Measurements from ENCODE around the gene FBXO2. TPM values are rescaled to one million over a fixed set of nuclear protein-coding genes. Genes with fewer than 3 reads are reported as not detected.

The FBXO2 gene
- total RNA-seq, 1 donor from 2014 or later = 64.0 TPM

DNA sequence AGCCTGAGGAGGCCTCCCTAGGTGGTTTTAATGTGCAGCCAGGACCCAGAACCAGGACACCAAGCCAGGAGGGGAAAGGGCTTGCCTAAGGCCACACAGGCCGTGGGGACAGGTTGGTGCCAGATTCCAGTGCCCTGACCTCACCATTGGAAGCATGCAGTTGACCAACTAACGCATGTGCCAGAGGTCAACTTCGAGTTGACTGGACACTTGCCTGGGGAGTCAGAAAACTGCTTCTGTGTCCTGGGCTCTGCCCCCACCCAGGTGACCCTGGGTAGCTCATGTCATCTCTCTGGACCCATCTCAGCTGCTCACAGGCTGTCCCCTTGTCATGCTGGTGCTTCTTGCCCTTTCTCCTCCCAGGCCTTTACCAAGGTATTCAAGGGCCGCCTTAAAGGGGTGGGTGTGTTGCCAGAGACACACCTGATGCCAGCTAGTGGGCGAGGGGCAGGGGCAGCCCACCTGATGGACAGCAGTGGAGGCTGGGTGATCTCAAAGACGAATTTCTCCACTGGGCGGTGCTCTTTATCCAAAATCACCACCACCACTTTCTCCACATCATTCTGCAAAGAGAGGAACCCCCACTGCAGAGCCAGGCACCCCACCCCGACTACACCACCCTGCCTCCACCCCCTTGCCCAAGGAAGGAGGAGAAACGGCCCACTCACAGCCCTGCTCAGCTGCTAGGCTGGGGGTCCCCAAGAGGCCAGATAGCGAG, 22.3 kb upstream of the FBXO2 start:
- peaks cover 2% of the 10 kb centered on the region for H3K36me3 ChIP-seq (ENCODE audit: insufficient read depth, low read length)
- TF ChIP-seq, protein P1, sequence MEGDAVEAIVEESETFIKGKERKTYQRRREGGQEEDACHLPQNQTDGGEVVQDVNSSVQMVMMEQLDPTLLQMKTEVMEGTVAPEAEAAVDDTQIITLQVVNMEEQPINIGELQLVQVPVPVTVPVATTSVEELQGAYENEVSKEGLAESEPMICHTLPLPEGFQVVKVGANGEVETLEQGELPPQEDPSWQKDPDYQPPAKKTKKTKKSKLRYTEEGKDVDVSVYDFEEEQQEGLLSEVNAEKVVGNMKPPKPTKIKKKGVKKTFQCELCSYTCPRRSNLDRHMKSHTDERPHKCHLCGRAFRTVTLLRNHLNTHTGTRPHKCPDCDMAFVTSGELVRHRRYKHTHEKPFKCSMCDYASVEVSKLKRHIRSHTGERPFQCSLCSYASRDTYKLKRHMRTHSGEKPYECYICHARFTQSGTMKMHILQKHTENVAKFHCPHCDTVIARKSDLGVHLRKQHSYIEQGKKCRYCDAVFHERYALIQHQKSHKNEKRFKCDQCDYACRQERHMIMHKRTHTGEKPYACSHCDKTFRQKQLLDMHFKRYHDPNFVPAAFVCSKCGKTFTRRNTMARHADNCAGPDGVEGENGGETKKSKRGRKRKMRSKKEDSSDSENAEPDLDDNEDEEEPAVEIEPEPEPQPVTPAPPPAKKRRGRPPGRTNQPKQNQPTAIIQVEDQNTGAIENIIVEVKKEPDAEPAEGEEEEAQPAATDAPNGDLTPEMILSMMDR (IDR thresholded peaks at IDR 0.05; ENCODE audit: insufficient read depth, low read depth, low read length) = no peak
- no peak for TF ChIP-seq EZH2 (IDR thresholded peaks at IDR 0.05; ENCODE audit: insufficient read depth, low read length)

DNA sequence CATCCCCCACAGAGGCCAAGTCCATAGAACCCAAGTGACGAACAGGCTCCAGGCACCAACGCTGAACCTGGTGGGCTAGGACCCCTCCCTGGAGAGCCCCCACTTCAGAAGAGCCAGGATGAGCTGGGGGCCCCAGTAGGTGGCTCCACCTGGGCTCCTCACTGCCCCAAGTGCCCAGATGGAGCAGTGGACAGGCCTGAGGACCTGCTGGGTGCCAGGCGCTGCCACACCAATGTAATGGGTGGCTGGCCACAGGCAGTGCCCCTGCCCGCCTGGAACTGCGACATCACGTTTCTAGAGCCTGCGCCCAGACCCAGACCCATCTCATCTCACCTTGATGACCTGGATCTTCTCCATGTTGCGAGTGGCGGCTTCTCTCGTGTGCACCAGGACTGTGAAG, 21.1 kb upstream of the FBXO2 start:
- no peaks in the 10 kb centered on the region for H3K9me3 Mint-ChIP-seq (ENCODE audit: unreplicated experiment)
- no peaks in the 10 kb centered on the region for H3K4me1 Mint-ChIP-seq (ENCODE audit: low read depth, unreplicated experiment)
- Histone ChIP-seq H3K79me2 (ENCODE audit: insufficient read depth, low read length) (no peaks in the 10 kb centered on the region), H3K9me3 (ENCODE audit: insufficient read depth, low read depth, low read length) (no peaks in the 10 kb centered on the region), H3K27me3 (ENCODE audit: insufficient read depth, low read length) (no peaks in the 10 kb centered on the region), H2AFZ (ENCODE audit: low read depth, low read length) (no peak overlapping the region), H3K27ac (ENCODE audit: low read depth, low read length) (no peak overlapping the region), H3K4me3 (ENCODE audit: insufficient read depth, low read depth, low read length) (no peak overlapping the region), H3K4me2 (ENCODE audit: low read length) (no peak overlapping the region), H3K9ac (ENCODE audit: low read length) (no peak overlapping the region), H4K20me1 (ENCODE audit: insufficient read depth, low read length) (peaks cover 11% of the 10 kb centered on the region), H3K4me1 (ENCODE audit: insufficient read depth, low read length) (peaks cover 2% of the 10 kb centered on the region), H3K36me3 (ENCODE audit: insufficient read depth, low read length) (peaks cover 2% of the 10 kb centered on the region)
- no peak overlapping the region for H3K4me3 Mint-ChIP-seq (ENCODE audit: unreplicated experiment)
- FAIRE-seq (no peak), DNase-seq (ENCODE audit: low read depth) (no peak)
- no peak for TF ChIP-seq EZH2 (IDR thresholded peaks at IDR 0.05; ENCODE audit: insufficient read depth, low read length)
- peaks cover 11% of the 10 kb centered on the region for H3K36me3 Mint-ChIP-seq (ENCODE audit: low read depth, unreplicated experiment)
- H3K27ac Mint-ChIP-seq (ENCODE audit: unreplicated experiment) = no peak overlapping the region
- peaks cover 2% of the 10 kb centered on the region for H3K27me3 Mint-ChIP-seq (ENCODE audit: low read depth, unreplicated experiment)

More for the DNA sequence above, 22.3 kb upstream of the FBXO2 start:
- Histone ChIP-seq H3K9ac (ENCODE audit: low read length) (no peak overlapping the region), H3K79me2 (ENCODE audit: insufficient read depth, low read length) (no peaks in the 10 kb centered on the region), H3K4me2 (ENCODE audit: low read length) (no peak overlapping the region), H3K27ac (ENCODE audit: low read depth, low read length) (no peak overlapping the region), H3K9me3 (ENCODE audit: insufficient read depth, low read depth, low read length) (no peaks in the 10 kb centered on the region), H3K4me3 (ENCODE audit: insufficient read depth, low read depth, low read length) (no peak overlapping the region), H2AFZ (ENCODE audit: low read depth, low read length) (no peak overlapping the region), H3K27me3 (ENCODE audit: insufficient read depth, low read length) (no peaks in the 10 kb centered on the region), H4K20me1 (ENCODE audit: insufficient read depth, low read length) (peaks cover 11% of the 10 kb centered on the region), H3K4me1 (ENCODE audit: insufficient read depth, low read length) (peaks cover 5% of the 10 kb centered on the region)
- Mint-ChIP-seq H3K4me3 (ENCODE audit: unreplicated experiment) (no peak overlapping the region), H3K27ac (ENCODE audit: unreplicated experiment) (no peak overlapping the region), H3K36me3 (ENCODE audit: low read depth, unreplicated experiment) (peaks cover 11% of the 10 kb centered on the region), H3K27me3 (ENCODE audit: low read depth, unreplicated experiment) (peaks cover 2% of the 10 kb centered on the region), H3K4me1 (ENCODE audit: low read depth, unreplicated experiment) (no peaks in the 10 kb centered on the region), H3K9me3 (ENCODE audit: unreplicated experiment) (no peaks in the 10 kb centered on the region)
- FAIRE-seq = no peak
- DNase-seq (ENCODE audit: low read depth) = no peak

DNA sequence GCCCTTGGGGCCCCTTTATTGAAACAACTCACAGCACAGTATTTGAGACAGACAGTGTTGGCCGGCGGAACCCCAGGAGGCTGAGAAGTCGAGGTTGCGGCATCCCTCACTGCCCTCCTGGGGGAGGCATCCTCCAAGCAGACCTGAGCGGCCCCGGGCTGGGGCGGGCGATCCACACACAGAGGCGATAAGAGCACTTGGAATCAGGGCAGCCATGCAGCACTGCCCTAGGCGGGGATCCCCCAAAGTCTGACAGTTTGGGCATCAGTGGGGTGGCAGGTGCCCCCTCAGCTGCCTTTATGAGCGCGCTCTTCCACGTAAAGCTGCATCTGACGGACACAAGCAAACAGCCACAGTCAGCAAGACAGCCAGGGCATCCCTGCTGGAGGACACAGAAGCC, 20.3 kb upstream of the FBXO2 start:
- H3K4me1 Mint-ChIP-seq (ENCODE audit: low read depth, unreplicated experiment) = no peaks in the 10 kb centered on the region

More for the DNA sequence above, 20.3 kb upstream of the FBXO2 start:
- no peaks in the 10 kb centered on the region for H3K27me3 ChIP-seq (ENCODE audit: insufficient read depth, low read length)
- Mint-ChIP-seq H3K4me3 (ENCODE audit: unreplicated experiment) (no peak overlapping the region), H3K27ac (ENCODE audit: unreplicated experiment) (no peak overlapping the region), H3K36me3 (ENCODE audit: low read depth, unreplicated experiment) (peaks cover 11% of the 10 kb centered on the region), H3K9me3 (ENCODE audit: unreplicated experiment) (no peaks in the 10 kb centered on the region), H3K27me3 (ENCODE audit: low read depth, unreplicated experiment) (peaks cover 2% of the 10 kb centered on the region)
- H4K20me1 ChIP-seq (ENCODE audit: insufficient read depth, low read length) = peaks cover 11% of the 10 kb centered on the region
- H2AFZ ChIP-seq (ENCODE audit: low read depth, low read length) = no peak overlapping the region
- TF ChIP-seq EZH2 (IDR thresholded peaks at IDR 0.05; ENCODE audit: insufficient read depth, low read length) = no peak
- TF ChIP-seq, protein P1 (IDR thresholded peaks at IDR 0.05; ENCODE audit: insufficient read depth, low read depth, low read length) = no peak
- DNase-seq (ENCODE audit: low read depth) (no peak), FAIRE-seq (no peak)
- no peaks in the 10 kb centered on the region for H3K4me1 ChIP-seq (ENCODE audit: insufficient read depth, low read length)
- peaks cover 2% of the 10 kb centered on the region for H3K36me3 ChIP-seq (ENCODE audit: insufficient read depth, low read length)
- no peak overlapping the region for H3K27ac ChIP-seq (ENCODE audit: low read depth, low read length)
- no peaks in the 10 kb centered on the region for H3K79me2 ChIP-seq (ENCODE audit: insufficient read depth, low read length)
- H3K4me3 ChIP-seq (ENCODE audit: insufficient read depth, low read depth, low read length) = no peak overlapping the region
- H3K4me2 ChIP-seq (ENCODE audit: low read length) = no peak overlapping the region
- no peak overlapping the region for H3K9ac ChIP-seq (ENCODE audit: low read length)
- H3K9me3 ChIP-seq (ENCODE audit: insufficient read depth, low read depth, low read length) = no peaks in the 10 kb centered on the region

Measured in astrocyte (in vitro differentiated cells and primary cell).